ENCODE data around the gene MMAB.
A peak's percentile ranks its signal among the peaks of the same experiment; 100 is the strongest.
"Not testable (repeated sequence)": the region's sequence is repeated elsewhere in the genome, so short reads cannot be mapped to it uniquely, and the experiment has no call there.

The MMAB gene

DNA sequence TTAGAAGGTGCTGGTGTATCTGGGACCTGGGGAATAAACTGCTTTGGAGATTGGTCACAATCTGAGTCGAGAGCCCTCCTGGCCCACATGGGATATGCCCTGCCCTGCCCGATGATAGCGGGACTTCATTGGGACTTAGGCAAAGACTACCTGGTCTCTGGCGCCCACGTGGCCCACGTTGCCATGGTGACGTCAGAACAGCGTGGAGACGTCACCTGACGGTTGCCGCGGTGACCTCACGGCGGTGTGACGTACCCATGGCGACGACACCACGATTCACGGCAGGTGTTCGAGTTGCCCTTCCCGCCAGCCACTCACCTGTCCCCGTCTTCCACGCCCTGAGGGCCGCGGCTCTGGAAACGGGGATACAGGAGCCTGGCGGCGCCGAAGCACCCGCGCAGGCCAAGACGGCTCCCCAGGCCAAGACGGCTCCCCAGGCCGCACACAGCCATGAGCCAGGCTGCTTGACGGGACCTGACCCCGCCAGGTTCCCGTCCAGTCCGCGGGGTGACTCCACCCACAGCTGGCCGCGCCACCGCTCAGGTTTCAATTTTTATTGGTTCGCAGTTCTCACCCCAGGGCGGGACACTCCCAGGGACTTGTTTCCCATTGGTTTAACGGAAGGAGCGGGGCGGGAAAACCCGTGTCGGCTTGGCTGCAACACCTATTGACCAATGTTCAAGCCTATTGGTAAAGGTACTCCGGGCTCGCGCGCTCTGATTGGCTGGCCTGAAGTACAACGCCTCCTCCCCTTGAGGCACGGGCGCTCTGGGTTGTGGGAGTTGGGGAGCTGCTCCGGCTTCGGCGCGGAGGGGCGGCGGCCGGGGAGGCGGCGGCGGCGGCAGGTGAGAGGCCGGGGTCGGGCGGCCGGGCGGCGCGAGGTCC lies at the start of gene MMAB, which contains the start of gene MVK:
Gene MMAB, minus strand, starts transcription at position 476 of the 885 bp plus-strand sequence. Its CDS starts 24 bp downstream, at position 452.
Gene MVK, plus strand, starts transcription at position 766 of the 885 bp plus-strand sequence. CDS start 1,029 bp downstream, outside the sequence.
- DNase-seq = peak; percentile 98 to 99

DNA sequence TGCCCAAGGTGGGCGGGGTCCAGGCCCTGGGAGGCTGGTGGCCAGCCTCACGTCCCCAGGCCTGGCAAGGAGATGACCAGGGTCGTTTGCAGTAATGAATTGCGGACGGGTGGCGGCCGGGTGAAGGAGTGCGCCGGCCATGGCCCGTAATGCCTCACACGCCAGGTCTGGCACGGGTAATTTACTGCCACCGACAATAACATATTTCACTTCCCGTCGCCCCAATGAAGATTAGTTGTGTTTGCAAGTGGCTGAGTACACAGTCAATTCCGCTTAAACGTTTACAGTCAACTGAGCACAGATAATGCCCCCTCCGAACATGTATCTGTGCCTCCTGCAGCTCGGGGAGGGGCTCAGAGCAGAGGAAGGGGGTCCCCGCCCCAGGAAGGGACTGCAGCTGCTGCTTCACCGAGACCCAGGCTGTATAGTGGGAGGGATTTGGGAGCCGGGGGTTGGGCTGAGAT lies 48.6 kb upstream of the MMAB start:
- DNase-seq = peak; percentile 59 to 77

DNA sequence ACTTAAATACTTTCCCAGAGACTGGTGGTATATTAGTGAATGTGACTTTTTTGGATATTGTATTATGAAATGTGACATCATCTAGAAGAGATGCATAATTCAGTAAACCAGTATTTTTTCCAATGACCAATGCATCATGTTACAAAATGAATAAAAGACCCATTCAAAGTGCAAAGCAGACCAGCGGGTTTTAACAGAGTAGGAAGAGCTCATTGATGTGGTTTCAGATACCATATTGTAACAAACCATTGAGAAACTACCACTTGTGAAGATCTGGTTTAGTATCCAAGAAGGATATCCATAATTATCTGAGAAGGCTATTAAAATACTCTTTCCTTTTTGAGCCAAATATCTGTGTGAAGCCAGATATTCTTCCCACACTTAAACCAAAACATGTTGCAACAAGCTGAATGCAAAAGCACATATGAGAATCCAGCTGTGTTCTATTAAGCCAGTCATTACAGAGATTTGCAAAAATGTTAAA lies 47.9 kb upstream of the MMAB start:
- no peak for DNase-seq

DNA sequence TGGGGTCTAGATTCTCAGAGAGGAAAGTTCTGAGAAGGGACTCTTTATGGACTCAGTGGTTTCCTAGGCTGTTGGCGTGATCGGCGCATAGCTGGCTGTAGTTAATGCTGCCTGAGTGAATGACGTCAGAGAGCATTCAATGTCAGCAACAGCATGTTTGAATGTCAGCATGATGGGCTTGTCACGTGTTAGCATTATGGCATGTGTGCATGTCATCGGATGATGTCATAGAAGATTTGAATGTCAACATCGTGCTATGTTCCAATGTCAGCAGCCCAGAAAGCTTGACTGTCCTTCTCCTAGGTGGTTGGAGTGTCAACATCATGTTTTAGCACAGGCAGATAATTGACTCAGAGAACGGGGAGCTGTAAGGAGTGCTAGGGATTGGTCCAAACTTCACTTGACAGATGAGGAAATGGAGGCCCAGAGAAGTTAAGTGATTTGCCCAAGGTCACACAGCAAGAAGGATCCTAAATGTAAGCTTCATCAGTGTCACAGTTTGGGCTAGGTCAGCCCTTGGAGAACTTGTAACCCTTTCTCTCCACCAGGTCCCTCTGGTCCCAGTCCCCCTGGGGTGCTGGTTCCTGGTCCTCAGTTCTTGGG lies 45.8 kb upstream of the MMAB start:
- DNase-seq = peak; percentile 42 to 46

DNA sequence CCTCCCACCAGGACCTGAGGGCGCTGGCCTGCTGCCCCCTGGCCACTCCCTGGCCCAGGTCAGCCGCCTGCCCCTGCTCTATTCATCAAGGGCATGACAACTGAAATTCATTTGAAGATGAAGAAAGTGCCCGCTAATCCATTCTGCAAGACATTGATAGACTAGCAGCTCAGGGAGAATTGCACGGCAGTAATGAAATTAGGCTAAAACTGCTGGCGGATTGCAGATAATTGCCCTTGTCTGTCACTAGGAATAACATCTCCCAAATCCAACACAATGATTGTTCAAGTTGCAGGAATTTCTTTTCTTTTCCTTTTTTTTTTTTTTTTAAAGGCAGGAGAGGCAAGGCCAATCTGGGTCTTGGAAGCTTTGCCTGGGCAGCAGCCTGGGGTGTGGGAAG lies 44.8 kb upstream of the MMAB start:
- no peak for DNase-seq

DNA sequence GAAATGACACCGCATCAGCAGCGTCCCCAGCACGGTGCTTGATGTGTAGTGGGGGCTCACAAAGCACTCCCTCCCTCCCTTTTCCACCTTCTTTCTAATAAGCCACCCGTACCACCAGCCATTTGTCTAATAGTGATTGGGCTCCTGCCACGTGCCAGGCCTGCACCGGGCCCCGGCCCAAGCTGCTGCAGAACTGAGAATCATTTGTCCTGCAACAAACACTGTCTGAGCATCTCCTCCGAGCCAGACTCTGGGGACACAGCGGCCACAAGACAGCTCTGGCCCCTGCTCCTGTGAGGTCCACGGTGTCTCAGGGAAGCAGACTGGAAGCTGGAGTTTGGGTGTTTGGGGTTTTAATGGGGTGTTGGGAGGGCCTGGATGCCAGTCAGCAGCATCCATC lies 44.2 kb upstream of the MMAB start:
- DNase-seq = no peak

DNA sequence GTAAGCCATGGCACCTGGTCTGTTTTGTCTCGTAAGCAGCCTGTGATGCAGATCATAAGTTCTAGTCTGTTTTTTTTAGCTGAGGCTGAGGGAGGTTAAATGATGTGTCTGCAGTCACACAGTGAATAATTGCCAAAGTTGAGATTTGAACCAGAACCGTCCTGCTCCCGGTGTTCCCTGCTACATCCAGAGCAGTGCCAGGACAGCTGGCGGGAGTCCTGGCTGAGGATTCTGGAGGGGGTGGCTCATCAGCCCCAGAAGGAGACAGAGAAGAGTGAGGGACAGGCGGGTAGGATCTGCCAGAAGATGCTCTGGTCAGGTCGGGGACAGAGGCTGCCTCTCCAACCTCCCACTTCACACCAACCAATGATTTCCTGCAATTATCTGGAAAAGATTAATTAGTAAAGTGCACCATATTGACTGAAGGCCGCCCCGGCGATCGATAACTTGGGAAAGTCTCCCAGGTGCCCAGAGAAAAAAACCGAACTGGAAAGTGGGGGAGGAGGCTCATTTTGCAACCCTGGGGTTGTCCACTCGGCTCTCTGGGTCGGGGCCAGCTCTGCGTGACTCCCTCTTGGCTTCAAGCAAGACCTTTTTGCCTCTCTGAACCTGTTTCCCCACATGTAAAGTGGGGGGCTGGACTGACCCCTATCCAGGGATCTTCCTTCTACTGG lies 42.4 kb upstream of the MMAB start:
- no peak for DNase-seq

DNA sequence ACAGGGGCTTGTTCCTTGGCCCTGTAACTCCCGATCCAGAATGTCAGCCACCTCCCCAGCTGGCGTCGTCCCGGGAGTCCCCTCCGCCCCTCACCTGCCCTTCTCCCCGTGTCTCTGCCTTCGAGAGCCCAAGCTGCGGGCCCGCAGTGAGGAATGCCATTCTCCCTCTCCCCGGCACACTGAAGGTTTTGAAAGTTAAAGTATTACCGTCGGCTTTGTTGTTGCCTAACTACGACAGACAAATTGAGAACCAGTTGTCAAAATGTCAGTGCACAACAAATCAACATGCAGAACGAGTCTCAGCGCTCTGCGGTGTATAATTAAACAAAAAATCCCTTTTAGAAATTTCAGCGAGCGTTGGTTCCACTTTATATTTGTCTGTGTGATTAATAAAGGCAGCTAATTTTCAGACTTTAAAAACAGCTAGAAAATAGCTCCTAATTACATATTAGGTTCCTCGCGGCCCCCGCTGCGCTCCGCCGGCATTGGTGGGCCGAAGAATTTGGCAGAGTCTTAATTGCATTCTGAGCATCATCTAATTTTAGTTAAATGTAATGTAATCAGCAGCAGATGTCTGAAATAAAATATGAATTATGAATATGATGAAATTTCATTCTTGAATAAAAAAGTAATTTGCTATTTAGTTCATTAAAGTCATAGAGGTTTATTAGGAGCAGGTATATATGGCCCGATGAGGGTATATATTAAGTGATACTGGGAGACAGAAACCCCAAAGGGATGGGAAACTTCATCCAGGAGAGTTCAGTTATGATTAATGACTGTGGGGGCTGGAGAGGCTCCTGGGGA lies 40.5 kb upstream of the MMAB start:
- DNase-seq = no peak

DNA sequence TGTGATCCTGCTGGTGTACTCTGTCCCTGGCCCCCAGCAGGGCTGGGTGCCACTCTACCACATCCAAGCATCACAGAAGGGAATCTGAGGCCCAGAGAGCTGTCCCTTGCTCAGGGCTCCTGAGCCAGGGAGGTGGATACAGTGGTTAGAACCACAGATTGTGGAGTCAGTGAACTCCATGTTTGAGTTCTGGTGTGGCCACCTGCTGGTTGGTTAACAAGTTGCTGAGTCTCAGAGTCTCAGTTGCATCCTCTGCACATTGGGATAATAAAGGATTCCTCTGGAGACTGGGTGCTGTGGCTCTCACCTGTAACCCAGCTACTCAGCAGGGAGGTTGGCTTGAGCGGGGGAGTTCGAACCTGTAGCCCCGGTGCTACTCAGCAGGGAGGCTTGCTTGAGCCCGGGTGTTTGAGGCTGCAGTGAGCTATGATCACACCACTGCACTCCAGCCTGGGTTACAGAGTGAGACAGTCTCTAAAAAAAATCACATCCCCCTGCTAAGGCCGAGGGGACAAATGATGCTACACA lies 39.7 kb upstream of the MMAB start:
- peak; percentile 15 to 35 for DNase-seq

DNA sequence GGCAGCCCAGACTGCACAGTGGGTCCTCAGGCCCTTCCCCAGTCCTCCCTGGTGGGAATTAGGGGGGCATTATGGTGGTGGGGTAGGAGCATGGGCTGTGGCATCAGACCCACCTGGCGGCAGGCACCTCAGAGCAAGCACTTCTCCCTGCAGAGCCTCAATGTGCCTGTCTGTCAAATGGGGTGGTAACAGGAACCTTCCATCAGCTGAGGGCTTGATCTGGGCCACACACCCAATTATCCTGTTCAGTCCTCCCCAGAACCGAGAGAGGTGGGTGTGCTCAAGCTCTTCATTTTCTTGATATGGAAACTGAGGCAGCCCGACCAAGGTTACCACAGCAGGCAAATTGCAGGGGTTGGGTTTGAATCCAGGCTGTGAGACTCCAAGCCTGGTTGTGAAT lies 38.7 kb upstream of the MMAB start:
- DNase-seq = no peak

DNA sequence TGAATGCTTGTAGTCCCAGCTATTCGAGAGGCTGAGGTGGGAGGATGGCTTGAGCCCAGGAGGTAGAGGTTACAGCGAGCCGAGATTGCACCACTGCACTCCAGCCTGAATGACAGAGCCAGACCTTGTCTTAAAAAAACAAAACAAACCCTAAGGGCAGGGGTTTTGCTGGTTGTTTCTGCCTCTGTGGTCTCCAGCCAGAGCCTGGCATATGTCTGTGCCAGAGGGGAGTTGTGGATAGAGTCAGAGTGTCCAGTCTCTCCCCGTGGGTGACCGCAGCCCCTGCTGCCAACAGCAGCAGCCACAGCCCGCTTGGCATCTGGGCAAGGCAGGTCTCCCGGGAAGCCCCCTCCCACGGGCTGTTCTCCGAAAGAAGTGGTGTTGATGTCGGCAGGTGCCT lies 37.9 kb upstream of the MMAB start:
- no peak for DNase-seq

DNA sequence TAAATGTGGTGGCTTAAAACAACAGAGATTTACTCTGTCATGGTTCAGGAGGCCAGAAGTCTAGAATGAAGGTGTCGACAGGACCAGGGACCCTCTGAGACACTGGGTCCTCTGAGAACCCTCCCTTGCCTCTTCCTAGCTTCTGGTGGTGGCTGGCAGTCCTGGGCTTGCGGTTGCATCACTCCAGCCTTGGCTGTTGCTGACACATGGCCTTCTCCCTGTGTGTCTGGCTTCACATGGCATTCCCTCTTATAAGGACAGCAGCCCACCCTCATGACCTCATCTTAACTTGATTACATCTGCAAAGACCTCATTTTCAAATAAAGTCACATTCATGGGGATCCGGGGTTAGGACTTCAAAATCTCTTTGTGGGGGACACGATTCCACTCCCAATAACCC lies 37.2 kb upstream of the MMAB start:
- DNase-seq = no peak

DNA sequence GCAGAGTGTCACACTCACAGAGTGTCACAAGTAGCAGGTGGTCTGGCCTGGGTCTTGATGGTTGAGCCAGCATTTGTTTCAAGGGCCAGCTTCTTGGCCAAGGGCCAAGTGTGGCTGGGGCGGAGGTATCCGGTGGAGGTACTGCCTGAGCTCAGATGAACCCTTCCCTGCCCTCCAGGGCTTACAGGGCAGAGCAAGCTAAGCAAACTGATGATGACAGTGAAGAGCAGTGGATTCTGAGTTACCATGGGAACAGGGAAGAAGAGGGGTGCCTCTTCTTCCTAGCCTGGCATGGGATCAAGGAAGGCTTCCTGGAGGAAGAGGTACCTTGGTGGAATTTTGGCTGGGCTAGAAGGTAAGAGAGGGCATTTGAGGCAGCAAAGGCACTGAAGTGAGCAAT lies 36.0 kb upstream of the MMAB start:
- peak; percentile 81 to 88 for DNase-seq

DNA sequence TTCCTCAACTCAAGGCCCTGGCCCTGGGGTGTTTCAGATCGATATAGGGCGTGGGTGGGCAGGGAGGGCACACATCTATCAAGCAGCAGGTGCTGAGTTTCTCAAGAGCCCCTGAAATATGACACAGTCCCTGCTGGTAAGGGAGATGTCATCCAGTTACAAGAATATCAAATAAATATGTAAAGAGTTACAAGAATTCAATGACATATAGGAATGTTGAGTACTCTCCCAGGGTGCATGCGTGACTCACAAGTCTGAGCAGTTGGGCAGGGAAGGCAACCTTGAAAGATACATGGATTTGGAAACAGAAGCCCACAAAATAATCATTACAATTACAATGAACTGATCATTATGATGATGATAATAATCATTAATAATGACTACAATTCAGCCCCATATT lies 35.5 kb upstream of the MMAB start:
- no peak for DNase-seq

DNA sequence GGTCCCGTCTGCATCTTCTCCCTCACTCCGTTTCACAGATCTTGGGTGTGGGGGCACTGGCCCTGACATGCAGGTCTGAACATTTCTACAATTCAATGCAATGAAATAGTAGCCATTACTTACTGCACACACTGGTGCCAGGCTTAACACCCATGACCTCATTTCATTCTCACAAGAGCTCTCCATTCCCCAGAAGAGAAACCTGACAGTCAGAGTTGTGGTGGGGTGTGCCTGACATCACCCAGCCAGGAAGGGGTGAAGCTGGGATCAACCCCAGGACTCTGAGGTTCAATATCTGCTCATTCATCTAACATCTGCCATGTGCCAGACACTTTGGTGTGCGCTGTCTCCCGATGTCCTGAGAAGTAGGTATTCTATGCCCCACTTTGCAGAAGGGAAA lies 35.0 kb upstream of the MMAB start:
- no peak for DNase-seq

DNA sequence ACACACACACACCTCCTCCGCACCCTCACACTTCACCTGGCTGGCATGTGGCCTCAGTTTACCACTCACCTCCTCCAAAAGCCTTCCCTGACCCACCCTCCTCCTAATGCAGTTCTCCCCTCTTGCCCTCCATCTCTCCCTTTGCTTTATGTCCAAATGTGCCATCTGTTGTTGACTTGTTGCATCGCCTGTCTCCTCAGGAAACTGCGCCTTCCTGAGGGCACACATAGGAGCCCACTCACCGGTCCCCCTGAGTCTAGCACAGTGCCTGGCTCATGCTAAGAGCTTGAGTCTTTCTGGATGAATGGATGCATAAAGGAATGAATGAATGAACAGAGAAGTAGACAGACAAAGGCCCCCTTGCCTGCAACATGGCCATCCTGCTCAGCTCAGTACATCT lies 34.3 kb upstream of the MMAB start:
- no peak for DNase-seq

DNA sequence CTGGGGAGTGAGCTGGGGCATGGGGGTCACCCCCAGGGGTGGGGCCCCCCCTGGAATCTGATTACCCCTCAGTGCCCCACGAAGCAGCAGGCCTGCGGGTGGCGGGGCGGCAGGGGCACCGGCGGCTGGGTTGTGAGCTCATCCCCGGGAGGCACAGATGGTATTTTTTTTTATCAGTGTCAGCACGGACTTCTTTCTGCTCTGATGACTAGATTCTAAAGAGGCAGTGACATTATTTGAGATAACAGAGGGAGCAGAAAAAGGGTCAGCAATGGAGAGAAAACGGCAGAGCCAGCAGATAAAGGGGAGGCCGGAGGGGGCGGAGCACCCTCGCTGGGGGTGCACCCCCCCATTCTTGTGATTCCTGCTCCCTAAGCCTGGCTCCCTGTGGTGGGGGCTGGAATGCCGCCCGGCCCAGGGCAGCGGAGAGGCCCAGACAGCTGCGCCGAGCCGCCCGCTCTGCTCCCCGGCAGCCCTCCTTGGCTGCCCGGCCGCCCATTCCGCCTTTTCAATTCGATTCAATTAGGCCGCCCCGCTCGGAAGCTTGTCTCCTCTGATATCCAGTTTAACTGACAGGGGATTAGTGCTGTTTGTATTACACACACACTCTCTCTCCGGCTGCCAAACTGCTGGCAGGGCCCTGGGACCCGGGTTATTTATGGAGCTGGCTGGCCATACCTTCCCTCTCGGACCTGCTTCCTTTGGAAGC lies 33.2 kb upstream of the MMAB start:
- peak; percentile 67 to 80 for DNase-seq

DNA sequence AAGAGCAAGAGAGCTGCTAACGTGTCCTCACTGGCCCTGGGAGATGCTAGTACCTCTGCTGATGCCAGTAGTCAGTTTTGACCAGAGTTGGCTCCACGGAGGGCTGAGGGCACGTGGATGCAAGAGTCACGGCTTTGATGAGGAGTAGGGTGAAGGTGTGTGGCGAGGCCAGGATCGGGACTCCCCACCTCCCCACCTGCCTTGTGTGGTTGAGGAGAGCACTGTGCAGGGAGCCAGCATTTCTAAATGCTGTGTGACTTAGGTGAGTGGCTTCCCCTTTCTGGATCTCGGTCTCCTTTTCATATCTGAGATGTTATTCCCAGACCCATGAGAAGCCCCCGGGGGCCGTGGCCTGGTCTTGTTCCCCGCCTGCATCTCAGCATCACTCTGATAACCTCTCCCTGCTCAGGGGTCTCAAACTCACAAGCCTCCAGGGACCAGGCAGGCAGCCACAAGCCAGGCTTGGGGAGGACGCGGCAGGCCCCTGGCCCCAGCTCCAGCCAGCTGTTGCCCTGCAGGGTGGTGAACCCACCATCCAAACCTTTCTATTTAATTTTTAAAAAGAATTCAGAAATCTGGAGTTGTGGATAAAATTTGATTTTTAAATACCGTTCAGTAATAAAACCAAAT lies 32.4 kb upstream of the MMAB start:
- DNase-seq = no peak

DNA sequence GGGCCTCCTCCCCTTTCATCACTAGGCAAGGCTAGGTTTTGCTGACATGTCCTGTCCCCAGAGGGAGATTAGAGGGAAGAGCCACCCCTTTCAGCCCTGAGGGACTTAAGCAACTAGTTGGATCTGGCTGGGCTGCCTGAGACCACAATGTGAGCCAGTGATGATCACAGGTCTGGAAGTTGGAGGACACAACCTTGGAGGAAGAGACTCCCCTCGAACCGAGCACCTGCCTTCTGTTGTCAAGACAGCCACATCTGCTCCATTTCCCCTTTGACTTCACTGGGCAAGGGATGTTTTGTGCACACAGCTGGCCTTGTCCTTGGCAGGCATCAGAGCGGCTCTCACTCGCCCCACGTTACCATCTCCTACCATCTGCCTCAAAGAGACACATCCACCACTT lies 31.7 kb upstream of the MMAB start:
- peak; percentile 56 to 79 for DNase-seq

DNA sequence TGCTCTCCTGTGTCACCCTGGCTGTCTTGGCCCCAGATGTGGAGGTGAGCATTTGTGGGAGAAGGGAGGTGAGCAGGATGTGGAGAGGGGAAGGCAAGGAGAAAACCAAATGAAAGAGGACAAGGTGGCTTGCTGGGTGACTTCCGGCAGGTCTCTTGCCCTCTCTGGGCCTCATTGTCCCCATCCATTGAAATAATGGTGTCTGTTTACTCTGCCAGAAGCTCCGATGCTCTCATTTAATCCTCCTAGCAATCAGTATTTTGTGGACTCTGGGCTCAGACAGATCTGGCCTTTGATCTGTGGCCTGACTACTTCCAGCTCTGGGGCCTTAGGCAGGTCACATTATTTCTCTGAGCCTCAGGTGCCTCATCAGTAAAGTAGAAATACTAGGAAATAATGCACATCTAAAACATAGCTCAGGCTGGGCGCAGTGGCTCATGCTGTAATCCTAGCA lies 30.9 kb upstream of the MMAB start:
- no peak for DNase-seq

DNA sequence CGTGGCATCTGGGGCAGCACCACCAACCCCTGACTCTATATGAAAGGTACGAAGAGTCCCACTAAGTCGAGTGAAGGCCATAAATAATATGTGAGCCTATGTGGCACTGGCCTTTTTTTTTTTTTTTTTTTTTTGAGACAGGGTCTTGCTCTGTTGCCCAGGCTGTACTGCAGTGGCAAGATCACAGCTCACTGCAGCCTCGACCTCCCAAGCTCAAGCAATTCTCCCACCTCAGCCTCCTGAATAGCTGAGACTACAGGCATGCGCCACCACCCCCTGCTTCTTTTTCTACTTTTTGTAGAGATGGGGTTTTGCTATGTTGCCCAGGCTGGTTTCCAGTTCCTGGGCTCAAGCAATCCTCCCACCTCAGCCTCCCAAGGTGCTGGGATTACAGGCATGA lies 28.8 kb upstream of the MMAB start:
- DNase-seq = not testable (repeated sequence)

Data from SHP77 (cell line).